ENCODE results near the gene RNF157. TPM values are rescaled to one million over a fixed set of nuclear protein-coding genes. Genes with fewer than 3 reads are reported as not detected.

Gene RNF157
- total RNA-seq, 2 donors from 2014 or later, result 9.6 to 11.2 TPM

GRCh38 chr17:76279742-76280287 is 39.5 kb upstream of the RNF157 start:
- no peaks in the 10 kb centered on the region for H3K36me3 ChIP-seq (ENCODE audit: control insufficient read depth, insufficient read depth, low read length)
- H3K27me3 ChIP-seq (ENCODE audit: control insufficient read depth, insufficient read depth, low read length, poor library complexity, severe bottlenecking), result no peaks in the 10 kb centered on the region
- H3K4me1 ChIP-seq (ENCODE audit: control insufficient read depth, insufficient read depth, low read length), result no peaks in the 10 kb centered on the region
- Mint-ChIP-seq H3K9me3 (no peaks in the 10 kb centered on the region), H3K27ac (no peak overlapping the region), H3K4me1 (no peaks in the 10 kb centered on the region), H3K4me3 (no peak overlapping the region), H3K27me3 (ENCODE audit: insufficient read depth) (no peaks in the 10 kb centered on the region), H3K36me3 (ENCODE audit: low read depth) (no peaks in the 10 kb centered on the region)
- DNase-seq, result no peak
- H3K27ac ChIP-seq (ENCODE audit: low read depth, low read length), result no peak overlapping the region
- TF ChIP-seq, protein P1, sequence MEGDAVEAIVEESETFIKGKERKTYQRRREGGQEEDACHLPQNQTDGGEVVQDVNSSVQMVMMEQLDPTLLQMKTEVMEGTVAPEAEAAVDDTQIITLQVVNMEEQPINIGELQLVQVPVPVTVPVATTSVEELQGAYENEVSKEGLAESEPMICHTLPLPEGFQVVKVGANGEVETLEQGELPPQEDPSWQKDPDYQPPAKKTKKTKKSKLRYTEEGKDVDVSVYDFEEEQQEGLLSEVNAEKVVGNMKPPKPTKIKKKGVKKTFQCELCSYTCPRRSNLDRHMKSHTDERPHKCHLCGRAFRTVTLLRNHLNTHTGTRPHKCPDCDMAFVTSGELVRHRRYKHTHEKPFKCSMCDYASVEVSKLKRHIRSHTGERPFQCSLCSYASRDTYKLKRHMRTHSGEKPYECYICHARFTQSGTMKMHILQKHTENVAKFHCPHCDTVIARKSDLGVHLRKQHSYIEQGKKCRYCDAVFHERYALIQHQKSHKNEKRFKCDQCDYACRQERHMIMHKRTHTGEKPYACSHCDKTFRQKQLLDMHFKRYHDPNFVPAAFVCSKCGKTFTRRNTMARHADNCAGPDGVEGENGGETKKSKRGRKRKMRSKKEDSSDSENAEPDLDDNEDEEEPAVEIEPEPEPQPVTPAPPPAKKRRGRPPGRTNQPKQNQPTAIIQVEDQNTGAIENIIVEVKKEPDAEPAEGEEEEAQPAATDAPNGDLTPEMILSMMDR (conservative IDR thresholded peaks at IDR 0.05), result no peak
- WGBS, 2 experiments (ENCODE audit: insufficient coverage in 1 of 2, insufficient read length in 1 of 2), result 84 to 88% methylated on average over 3 to 15 of the region's 15 CpGs
- no peak overlapping the region for H3K9ac ChIP-seq (ENCODE audit: extremely low read depth, low read length, poor library complexity, severe bottlenecking)
- no peaks in the 10 kb centered on the region for H3K9me3 ChIP-seq (ENCODE audit: control insufficient read depth, low read length)
- H3K4me3 ChIP-seq (ENCODE audit: low read length), result no peak overlapping the region

DNA sequence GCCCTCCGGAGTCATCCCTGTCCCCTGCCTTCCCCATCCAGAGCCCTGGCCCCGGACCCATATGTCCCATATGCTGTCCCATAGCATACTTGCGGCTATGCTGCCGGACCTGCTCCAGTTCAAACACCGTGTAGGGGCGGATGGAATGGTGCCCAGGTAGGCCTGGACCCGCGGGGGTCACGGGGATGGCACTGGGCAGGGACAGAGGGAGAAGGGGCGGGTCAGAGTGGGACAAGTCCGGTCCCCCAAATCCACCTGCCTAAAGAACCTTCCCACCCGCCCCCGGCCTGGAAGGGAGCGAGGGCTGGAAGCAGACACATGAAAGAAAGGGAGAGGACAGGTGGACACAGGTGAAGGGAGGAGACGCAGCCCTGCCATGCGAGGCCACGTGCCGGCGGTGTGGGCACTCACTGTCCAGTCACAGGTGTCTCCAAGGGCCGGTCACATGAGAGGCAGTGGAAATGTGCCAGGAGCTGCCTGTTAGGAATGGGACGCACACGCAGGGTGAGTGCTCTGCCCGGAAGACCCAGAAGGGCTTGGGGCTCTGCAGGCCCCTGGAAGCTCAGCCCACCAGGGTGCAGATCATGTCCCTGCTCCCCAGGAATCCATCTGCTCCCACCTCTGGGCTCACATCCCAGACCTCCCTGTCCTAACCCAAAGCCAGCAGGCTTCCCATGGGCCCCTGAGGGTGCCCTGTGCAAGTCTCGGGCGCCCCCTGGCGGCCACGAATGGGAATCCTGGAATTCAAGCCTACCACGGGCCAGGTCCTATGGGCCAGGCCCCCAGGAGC is 38.9 kb upstream of the RNF157 start:
- no peaks in the 10 kb centered on the region for H3K9me3 Mint-ChIP-seq
- no peaks in the 10 kb centered on the region for H3K4me1 Mint-ChIP-seq
- no peak overlapping the region for H3K27ac ChIP-seq (ENCODE audit: low read depth, low read length)
- H3K27me3 Mint-ChIP-seq (ENCODE audit: insufficient read depth), result no peaks in the 10 kb centered on the region
- no peak overlapping the region for H3K4me3 Mint-ChIP-seq
- H3K9me3 ChIP-seq (ENCODE audit: control insufficient read depth, low read length), result no peaks in the 10 kb centered on the region
- no peaks in the 10 kb centered on the region for H3K4me1 ChIP-seq (ENCODE audit: control insufficient read depth, insufficient read depth, low read length)
- no peak overlapping the region for H3K9ac ChIP-seq (ENCODE audit: extremely low read depth, low read length, poor library complexity, severe bottlenecking)
- no peaks in the 10 kb centered on the region for H3K27me3 ChIP-seq (ENCODE audit: control insufficient read depth, insufficient read depth, low read length, poor library complexity, severe bottlenecking)
- WGBS, 2 experiments (ENCODE audit: insufficient coverage in 1 of 2, insufficient read length in 1 of 2), result 71% methylated on average over 20 to 28 of the region's 28 CpGs
- H3K4me3 ChIP-seq (ENCODE audit: low read length), result no peak overlapping the region
- peak; percentile 99 for DNase-seq
- TF ChIP-seq, protein P1 (conservative IDR thresholded peaks at IDR 0.05), result peak; percentile 98
- H3K36me3 Mint-ChIP-seq (ENCODE audit: low read depth), result no peaks in the 10 kb centered on the region
- no peaks in the 10 kb centered on the region for H3K36me3 ChIP-seq (ENCODE audit: control insufficient read depth, insufficient read depth, low read length)
- no peak overlapping the region for H3K27ac Mint-ChIP-seq

- no peaks in the 10 kb centered on the region for H3K4me1 Mint-ChIP-seq
- no peaks in the 10 kb centered on the region for H3K36me3 ChIP-seq (ENCODE audit: control insufficient read depth, insufficient read depth, low read length)
- no peak overlapping the region for H3K4me3 ChIP-seq (ENCODE audit: low read length)
- no peaks in the 10 kb centered on the region for H3K27me3 ChIP-seq (ENCODE audit: control insufficient read depth, insufficient read depth, low read length, poor library complexity, severe bottlenecking)
- no peak overlapping the region for H3K4me3 Mint-ChIP-seq
- WGBS, 2 experiments (ENCODE audit: insufficient coverage in 1 of 2, insufficient read length in 1 of 2), result 94 to 96% methylated on average over 10 to 19 of the region's 19 CpGs
- TF ChIP-seq, protein P1 (conservative IDR thresholded peaks at IDR 0.05), result no peak
- H3K9me3 ChIP-seq (ENCODE audit: control insufficient read depth, low read length), result no peaks in the 10 kb centered on the region
- H3K27me3 Mint-ChIP-seq (ENCODE audit: insufficient read depth), result no peaks in the 10 kb centered on the region
- no peaks in the 10 kb centered on the region for H3K4me1 ChIP-seq (ENCODE audit: control insufficient read depth, insufficient read depth, low read length)
- H3K9me3 Mint-ChIP-seq, result no peaks in the 10 kb centered on the region
- H3K27ac ChIP-seq (ENCODE audit: low read depth, low read length), result no peak overlapping the region
- no peak for DNase-seq
- H3K27ac Mint-ChIP-seq, result no peak overlapping the region
- no peaks in the 10 kb centered on the region for H3K36me3 Mint-ChIP-seq (ENCODE audit: low read depth)
- H3K9ac ChIP-seq (ENCODE audit: extremely low read depth, low read length, poor library complexity, severe bottlenecking), result no peak overlapping the region
Observed at GRCh38 chr17:76278268-76278908, 38.1 kb upstream of the RNF157 start.

All from endodermal cell (in vitro differentiated cells).